ENCODE data around the gene HDAC6. TPM values are rescaled to one million over a fixed set of nuclear protein-coding genes. Genes with fewer than 3 reads are reported as not detected.

Gene HDAC6
- polyA plus RNA-seq, 1 donor (not counting 4 experiments of a cell fraction or from before 2014, with no cell fraction given) = 21.9 TPM

DNA sequence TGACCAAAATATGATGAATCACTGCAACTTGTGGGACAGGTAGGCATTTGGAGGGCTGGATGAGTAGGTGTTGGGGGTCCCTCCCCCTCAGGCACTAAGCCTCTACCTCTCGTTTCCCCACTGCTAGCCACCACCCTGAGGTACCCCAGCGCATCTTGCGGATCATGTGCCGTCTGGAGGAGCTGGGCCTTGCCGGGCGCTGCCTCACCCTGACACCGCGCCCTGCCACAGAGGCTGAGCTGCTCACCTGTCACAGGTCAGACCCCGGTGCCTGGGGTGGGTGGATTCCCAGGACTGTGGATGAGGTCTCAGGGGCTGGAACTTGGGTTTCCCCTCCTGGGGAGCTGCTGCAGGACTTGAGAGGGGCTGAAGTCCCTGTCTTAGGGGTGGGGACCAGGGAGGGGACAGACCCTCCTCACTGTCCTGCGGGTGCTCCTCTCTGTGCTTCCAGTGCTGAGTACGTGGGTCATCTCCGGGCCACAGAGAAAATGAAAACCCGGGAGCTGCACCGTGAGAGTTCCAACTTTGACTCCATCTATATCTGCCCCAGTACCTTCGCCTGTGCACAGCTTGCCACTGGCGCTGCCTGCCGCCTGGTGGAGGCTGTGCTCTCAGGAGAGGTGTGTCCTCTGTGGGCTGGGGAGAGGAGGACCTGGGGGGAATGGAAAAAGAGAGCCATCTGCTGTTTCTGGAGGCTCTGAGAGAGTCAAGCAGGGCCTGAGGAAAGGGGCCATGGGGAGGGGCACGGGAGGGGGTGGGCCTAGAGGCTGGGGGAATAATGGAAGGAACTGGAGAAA lies 14.3 kb downstream of the HDAC6 start:
- dilution Hi-C loops (cut with MboI; ENCODE audit: extremely low pct_ligation_motif_present, low sequenced_read_pairs) = no loop called here
- Histone ChIP-seq H3K4me3 (ENCODE audit: control insufficient read depth in 2 of 3, extremely low read depth in 1 of 3, insufficient read depth in 2 of 3, low read depth in 1 of 3, low read length in 3 of 3) (no peak overlapping the region), H4K20me1 (ENCODE audit: control insufficient read depth, extremely low read depth, insufficient read depth, low read length) (no peaks in the 10 kb centered on the region), H3K27ac (ENCODE audit: control insufficient read depth, insufficient read depth, low read length) (no peak overlapping the region), H3K36me3 (ENCODE audit: control insufficient read depth in 2 of 2, extremely low read depth in 1 of 2, insufficient read depth in 2 of 2, low read length in 2 of 2) (peaks cover 0 to 5% of the 10 kb centered on the region in 2 experiments), H3K9me1 (ENCODE audit: control insufficient read depth, extremely low read depth, insufficient read depth, low read length) (no peaks in the 10 kb centered on the region), H3K27me3 (ENCODE audit: control insufficient read depth, extremely low read depth, insufficient read depth, low read length) (no peaks in the 10 kb centered on the region), H3K9me3 (ENCODE audit: control insufficient read depth, low read depth, low read length) (no peaks in the 10 kb centered on the region), H2AFZ (ENCODE audit: control insufficient read depth, low read length) (no peak overlapping the region), H3K79me2 (ENCODE audit: control insufficient read depth, insufficient read depth, low read length) (no peaks in the 10 kb centered on the region), H3K9ac (ENCODE audit: control insufficient read depth, extremely low read depth, insufficient read depth, low read length) (no peak overlapping the region), H3K4me2 (ENCODE audit: control insufficient read depth, extremely low read depth, insufficient read depth, low read depth, low read length) (no peak overlapping the region), H3K4me1 (ENCODE audit: control insufficient read depth, extremely low read depth, insufficient read depth, low read length) (no peaks in the 10 kb centered on the region)
- FAIRE-seq = no peak
- TF ChIP-seq, protein P1, sequence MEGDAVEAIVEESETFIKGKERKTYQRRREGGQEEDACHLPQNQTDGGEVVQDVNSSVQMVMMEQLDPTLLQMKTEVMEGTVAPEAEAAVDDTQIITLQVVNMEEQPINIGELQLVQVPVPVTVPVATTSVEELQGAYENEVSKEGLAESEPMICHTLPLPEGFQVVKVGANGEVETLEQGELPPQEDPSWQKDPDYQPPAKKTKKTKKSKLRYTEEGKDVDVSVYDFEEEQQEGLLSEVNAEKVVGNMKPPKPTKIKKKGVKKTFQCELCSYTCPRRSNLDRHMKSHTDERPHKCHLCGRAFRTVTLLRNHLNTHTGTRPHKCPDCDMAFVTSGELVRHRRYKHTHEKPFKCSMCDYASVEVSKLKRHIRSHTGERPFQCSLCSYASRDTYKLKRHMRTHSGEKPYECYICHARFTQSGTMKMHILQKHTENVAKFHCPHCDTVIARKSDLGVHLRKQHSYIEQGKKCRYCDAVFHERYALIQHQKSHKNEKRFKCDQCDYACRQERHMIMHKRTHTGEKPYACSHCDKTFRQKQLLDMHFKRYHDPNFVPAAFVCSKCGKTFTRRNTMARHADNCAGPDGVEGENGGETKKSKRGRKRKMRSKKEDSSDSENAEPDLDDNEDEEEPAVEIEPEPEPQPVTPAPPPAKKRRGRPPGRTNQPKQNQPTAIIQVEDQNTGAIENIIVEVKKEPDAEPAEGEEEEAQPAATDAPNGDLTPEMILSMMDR (optimal IDR thresholded peaks at IDR 0.05 in 1 of 3, IDR thresholded peaks at IDR 0.05 in 1 of 3, conservative IDR thresholded peaks at IDR 0.05 in 1 of 3; ENCODE audit: extremely low read depth in 1 of 3, insufficient read depth in 2 of 3, low read length in 3 of 3) = no peak
- TF ChIP-seq EZH2 (IDR thresholded peaks at IDR 0.05; ENCODE audit: low read length) = no peak
- DNase-seq (ENCODE audit: low read depth, low spot score) = no peak

DNA sequence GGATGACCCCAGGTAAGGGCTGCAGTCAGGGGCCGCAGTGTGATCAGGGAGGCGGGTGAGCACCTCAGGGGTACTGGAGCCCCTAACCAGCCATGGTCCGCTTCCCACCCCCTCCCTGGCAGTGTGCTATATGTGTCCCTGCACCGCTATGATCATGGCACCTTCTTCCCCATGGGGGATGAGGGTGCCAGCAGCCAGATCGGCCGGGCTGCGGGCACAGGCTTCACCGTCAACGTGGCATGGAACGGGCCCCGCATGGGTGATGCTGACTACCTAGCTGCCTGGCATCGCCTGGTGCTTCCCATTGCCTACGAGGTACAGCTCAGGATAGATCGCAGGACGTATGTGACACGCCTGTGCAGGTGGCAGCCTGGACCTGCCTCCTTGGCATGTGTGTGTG lies 16.2 kb downstream of the HDAC6 start:
- no peak overlapping the region for H3K9ac ChIP-seq (ENCODE audit: control insufficient read depth, extremely low read depth, insufficient read depth, low read length)
- H3K4me2 ChIP-seq (ENCODE audit: control insufficient read depth, extremely low read depth, insufficient read depth, low read depth, low read length) = no peak overlapping the region
- DNase-seq (ENCODE audit: low read depth, low spot score) = no peak
- no peaks in the 10 kb centered on the region for H3K9me3 ChIP-seq (ENCODE audit: control insufficient read depth, low read depth, low read length)
- no peak overlapping the region for H2AFZ ChIP-seq (ENCODE audit: control insufficient read depth, low read length)
- peaks cover 0 to 5% of the 10 kb centered on the region in 2 experiments for H3K36me3 ChIP-seq (ENCODE audit: control insufficient read depth in 2 of 2, extremely low read depth in 1 of 2, insufficient read depth in 2 of 2, low read length in 2 of 2)
- H4K20me1 ChIP-seq (ENCODE audit: control insufficient read depth, extremely low read depth, insufficient read depth, low read length) = no peaks in the 10 kb centered on the region
- H3K27ac ChIP-seq (ENCODE audit: control insufficient read depth, insufficient read depth, low read length) = no peak overlapping the region
- no peak overlapping the region for H3K4me3 ChIP-seq (ENCODE audit: control insufficient read depth in 2 of 3, extremely low read depth in 1 of 3, insufficient read depth in 2 of 3, low read depth in 1 of 3, low read length in 3 of 3)
- no peaks in the 10 kb centered on the region for H3K79me2 ChIP-seq (ENCODE audit: control insufficient read depth, insufficient read depth, low read length)
- dilution Hi-C loops (cut with MboI; ENCODE audit: extremely low pct_ligation_motif_present, low sequenced_read_pairs) = no loop called here
- no peak for FAIRE-seq
- H3K9me1 ChIP-seq (ENCODE audit: control insufficient read depth, extremely low read depth, insufficient read depth, low read length) = no peaks in the 10 kb centered on the region
- H3K27me3 ChIP-seq (ENCODE audit: control insufficient read depth, extremely low read depth, insufficient read depth, low read length) = no peaks in the 10 kb centered on the region
- TF ChIP-seq, protein P1 (optimal IDR thresholded peaks at IDR 0.05 in 1 of 3, IDR thresholded peaks at IDR 0.05 in 1 of 3, conservative IDR thresholded peaks at IDR 0.05 in 1 of 3; ENCODE audit: extremely low read depth in 1 of 3, insufficient read depth in 2 of 3, low read length in 3 of 3) = no peak
- TF ChIP-seq EZH2 (IDR thresholded peaks at IDR 0.05; ENCODE audit: low read length) = no peak
- no peaks in the 10 kb centered on the region for H3K4me1 ChIP-seq (ENCODE audit: control insufficient read depth, extremely low read depth, insufficient read depth, low read length)

Measured in keratinocyte (primary cell).